ENCODE data around the gene COL6A1.

Gene COL6A1

DNA sequence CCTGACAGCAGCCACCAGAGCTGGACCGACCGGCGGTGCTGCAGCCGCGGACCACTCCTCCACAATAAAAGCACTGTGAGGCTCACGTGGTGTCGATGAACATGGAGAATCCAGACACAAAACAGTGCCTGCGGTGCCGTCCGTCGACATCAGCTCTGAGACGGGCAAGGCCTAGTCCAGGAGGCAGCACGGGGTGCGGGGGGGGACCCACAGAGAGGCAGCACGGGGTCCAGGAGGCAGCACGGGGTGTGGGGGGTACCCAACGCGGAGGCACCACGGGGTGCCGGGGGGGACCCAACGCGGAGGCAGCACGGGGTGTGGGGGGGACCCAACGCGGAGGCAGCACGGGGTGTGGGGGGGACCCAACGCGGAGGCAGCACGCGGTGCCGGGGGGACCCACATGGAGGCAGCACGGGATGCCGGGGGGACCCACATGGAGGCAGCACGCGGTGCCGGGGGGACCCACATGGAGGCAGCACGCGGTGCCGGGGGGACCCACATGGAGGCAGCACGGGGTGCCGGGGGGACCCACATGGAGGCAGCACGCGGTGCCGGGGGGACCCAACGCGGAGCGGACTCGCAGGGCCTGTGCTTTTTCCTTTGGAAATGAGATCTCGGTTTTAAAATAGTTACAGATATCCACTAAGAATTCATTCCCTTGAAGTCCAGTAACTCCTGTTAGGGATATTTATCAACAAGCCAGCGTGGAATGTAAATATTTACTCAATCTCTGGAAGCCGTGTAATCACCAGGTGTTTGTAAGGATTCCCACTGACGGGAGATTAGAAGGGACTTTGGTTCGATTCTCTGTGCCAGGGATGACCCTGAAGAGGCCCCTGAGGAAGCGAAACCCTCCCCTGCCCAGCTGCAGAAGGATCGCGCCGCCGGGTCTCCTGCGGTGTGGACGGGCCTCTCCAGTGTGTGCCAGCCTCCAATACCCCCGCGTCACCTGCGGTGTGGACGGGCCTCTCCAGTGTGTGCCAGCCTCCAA lies 52.1 kb downstream of the COL6A1 start:
- Histone ChIP-seq H3K27me3 (ENCODE audit: control insufficient read depth, low read length) (no peaks in the 10 kb centered on the region), H3K36me3 (ENCODE audit: control insufficient read depth, low read length) (no peaks in the 10 kb centered on the region), H3K4me2 (ENCODE audit: low read length) (no peak overlapping the region), H3K27ac (ENCODE audit: low read depth, low read length) (no peak overlapping the region), H3K4me1 (ENCODE audit: control insufficient read depth, low read length) (no peaks in the 10 kb centered on the region), H3F3A (ENCODE audit: control insufficient read depth, insufficient read depth) (no peaks in the 10 kb centered on the region), H3K9me2 (replicated peaks; ENCODE audit: control insufficient read depth, low read length) (no peaks in the 10 kb centered on the region), H3K79me2 (ENCODE audit: control insufficient read depth, low read length) (no peaks in the 10 kb centered on the region), H3K4me3 (ENCODE audit: low read length) (no peak overlapping the region), H3K9me3 (ENCODE audit: control insufficient read depth, insufficient read depth, low read length) (peaks cover 22% of the 10 kb centered on the region; the same call in 1 of the 2 replicates), H4K20me1 (ENCODE audit: control insufficient read depth, insufficient read depth, low read depth, low read length) (no peaks in the 10 kb centered on the region)
- TF ChIP-seq CTCF (IDR thresholded peaks at IDR 0.05; ENCODE audit: low read depth, low read length, poor library complexity, severe bottlenecking), result no peak
- TF ChIP-seq EZH2phosphoT487 (IDR thresholded peaks at IDR 0.05; ENCODE audit: borderline replicate concordance, low read length), result no peak

DNA sequence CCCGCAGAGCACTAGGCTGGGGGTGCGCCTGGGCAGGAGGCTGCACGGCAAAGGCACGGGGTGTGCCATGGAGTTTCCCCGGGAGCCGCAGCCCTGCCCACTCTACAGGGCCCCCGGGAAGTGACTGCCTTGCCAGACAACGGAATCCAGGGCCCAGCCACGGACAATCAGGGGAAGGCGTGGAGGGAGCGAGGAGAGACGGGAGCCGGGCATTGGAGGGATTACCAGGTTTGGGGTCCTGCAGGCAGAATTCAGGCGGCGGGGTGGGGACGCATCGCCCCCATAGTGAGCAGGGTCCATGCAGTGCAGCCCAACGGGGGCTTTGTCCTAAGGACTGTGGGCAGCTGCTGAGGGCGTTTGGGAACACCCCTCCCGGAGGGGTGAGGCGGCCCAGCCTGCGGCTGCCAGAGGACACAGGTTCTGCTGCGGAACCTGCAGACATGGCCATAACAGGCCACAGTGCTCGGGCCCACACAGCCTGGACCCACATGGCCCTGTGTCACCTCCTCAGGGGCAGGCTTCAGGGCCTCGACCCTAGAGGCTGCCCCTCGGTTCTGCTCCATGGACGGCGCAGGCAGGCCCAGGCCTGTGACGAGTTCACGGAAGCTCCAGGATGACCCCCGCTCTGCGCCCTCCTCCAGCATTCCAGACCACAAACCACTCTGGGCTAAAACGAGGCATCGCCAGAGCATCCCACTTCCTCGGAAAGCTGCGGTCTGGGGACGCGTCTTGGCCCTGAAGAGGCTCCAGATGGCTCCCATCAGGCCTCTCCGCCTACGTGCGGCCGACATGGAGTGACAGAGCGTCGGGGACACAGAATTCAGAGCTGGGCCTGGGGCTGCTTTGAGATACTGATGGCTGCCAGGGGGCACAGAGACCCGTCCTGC lies 54.5 kb downstream of the COL6A1 start:
- Histone ChIP-seq H3F3A (ENCODE audit: control insufficient read depth, insufficient read depth) (no peaks in the 10 kb centered on the region), H3K9me3 (ENCODE audit: control insufficient read depth, insufficient read depth, low read length) (peaks cover 32% of the 10 kb centered on the region; the same call in 1 of the 2 replicates), H3K27ac (ENCODE audit: low read depth, low read length) (no peak overlapping the region), H4K20me1 (ENCODE audit: control insufficient read depth, insufficient read depth, low read depth, low read length) (no peaks in the 10 kb centered on the region), H3K4me2 (ENCODE audit: low read length) (no peak overlapping the region), H3K36me3 (ENCODE audit: control insufficient read depth, low read length) (no peaks in the 10 kb centered on the region), H3K4me3 (ENCODE audit: low read length) (no peak overlapping the region), H3K79me2 (ENCODE audit: control insufficient read depth, low read length) (no peaks in the 10 kb centered on the region), H3K9me2 (replicated peaks; ENCODE audit: control insufficient read depth, low read length) (no peaks in the 10 kb centered on the region), H3K27me3 (ENCODE audit: control insufficient read depth, low read length) (no peaks in the 10 kb centered on the region), H3K4me1 (ENCODE audit: control insufficient read depth, low read length) (no peaks in the 10 kb centered on the region)
- TF ChIP-seq CTCF (IDR thresholded peaks at IDR 0.05; ENCODE audit: low read depth, low read length, poor library complexity, severe bottlenecking) (no peak), EZH2phosphoT487 (IDR thresholded peaks at IDR 0.05; ENCODE audit: borderline replicate concordance, low read length) (no peak)

- Histone ChIP-seq H3F3A (ENCODE audit: control insufficient read depth, insufficient read depth) (no peaks in the 10 kb centered on the region), H3K27me3 (ENCODE audit: control insufficient read depth, low read length) (no peaks in the 10 kb centered on the region), H3K4me1 (ENCODE audit: control insufficient read depth, low read length) (no peaks in the 10 kb centered on the region), H3K79me2 (ENCODE audit: control insufficient read depth, low read length) (no peaks in the 10 kb centered on the region), H3K4me3 (ENCODE audit: low read length) (no peak overlapping the region), H4K20me1 (ENCODE audit: control insufficient read depth, insufficient read depth, low read depth, low read length) (no peaks in the 10 kb centered on the region), H3K9me2 (replicated peaks; ENCODE audit: control insufficient read depth, low read length) (no peaks in the 10 kb centered on the region), H3K27ac (ENCODE audit: low read depth, low read length) (no peak overlapping the region), H3K4me2 (ENCODE audit: low read length) (no peak overlapping the region), H3K36me3 (ENCODE audit: control insufficient read depth, low read length) (no peaks in the 10 kb centered on the region), H3K9me3 (ENCODE audit: control insufficient read depth, insufficient read depth, low read length) (peaks cover 33% of the 10 kb centered on the region; the same call in 1 of the 2 replicates)
- TF ChIP-seq CTCF (IDR thresholded peaks at IDR 0.05; ENCODE audit: low read depth, low read length, poor library complexity, severe bottlenecking), result no peak
- TF ChIP-seq EZH2phosphoT487 (IDR thresholded peaks at IDR 0.05; ENCODE audit: borderline replicate concordance, low read length), result no peak
Observed at GRCh38 chr21:46036696-46037330, 55.2 kb downstream of the COL6A1 start.

Measured in DOHH2 (cell line).